WTC11 (cell line): ENCODE measurements around the gene BCL2A1. TPM values are rescaled to one million over a fixed set of nuclear protein-coding genes. Genes with fewer than 3 reads are reported as not detected.

Experiments used
- ATAC-seq: fragments of 200-7000 bp; cut with Tn5 transposase; 2 replicates; pipeline ENCODE4 v1.10.0; 2021; ENCODE audit warnings: mild to moderate bottlenecking, moderate library complexity
- CTCF ChIA-PET: fragments of 300-600 bp; sonication (Branson Sonifier 250); formaldehyde crosslinking; loops from one replicate; lab custom pipeline; 2021; ENCODE audit warnings: antibody characterized with exemption; lab: Charles Lee
- POLR2A ChIA-PET: fragments of 350-600 bp; sonication (Branson Sonifier 250); formaldehyde crosslinking; loops from one replicate; lab custom pipeline; 2021; ENCODE audit warnings: antibody characterized with exemption; lab: Charles Lee
- DNase-seq: peaks from one replicate; pipeline ENCODE4 v3.0.0; 2021; ENCODE audit warnings: low spot score
- H3K27ac Mint-ChIP-seq: 2 replicates; pipeline ENCODE4 v1.8.0; 2021; ENCODE audit warnings: mixed read lengths
- H3K27me3 Mint-ChIP-seq: 2 replicates; pipeline ENCODE4 v1.8.0; 2021; ENCODE audit warnings: low read depth, mild to moderate bottlenecking, moderate library complexity, mixed read lengths
- H3K36me3 Mint-ChIP-seq: 2 replicates; pipeline ENCODE4 v1.8.0; 2021; ENCODE audit warnings: mixed read lengths
- H3K4me1 Mint-ChIP-seq: 2 replicates; pipeline ENCODE4 v1.8.0; 2022; ENCODE audit warnings: mixed read lengths
- H3K4me3 Mint-ChIP-seq: 2 replicates; pipeline ENCODE4 v1.8.0; 2021; ENCODE audit warnings: mild to moderate bottlenecking, moderate library complexity, mixed read lengths
- H3K9me3 Mint-ChIP-seq: 2 replicates; pipeline ENCODE4 v1.8.0; 2021; ENCODE audit warnings: mixed read lengths
- CBFB ChIP-seq: sonication (generic); formaldehyde crosslinking; IDR thresholded peaks from 2 replicates; pipeline ENCODE4 v1.8.1; 2022; ENCODE audit warnings: mild to moderate bottlenecking, low read depth, missing genetic modification reagents
- ELF4 ChIP-seq: sonication (generic); formaldehyde crosslinking; IDR thresholded peaks from 2 replicates; pipeline ENCODE4 v1.8.1; 2022; ENCODE audit warnings: low read depth, mild to moderate bottlenecking, moderate library complexity, missing genetic modification reagents
- ESRRA ChIP-seq: sonication (generic); formaldehyde crosslinking; IDR thresholded peaks from 2 replicates; pipeline ENCODE4 v1.8.1; 2022; ENCODE audit warnings: mild to moderate bottlenecking, missing genetic modification reagents, borderline replicate concordance
- FOXK1 ChIP-seq: sonication (generic); formaldehyde crosslinking; IDR thresholded peaks from 2 replicates; pipeline ENCODE4 v1.8.0; 2022; ENCODE audit warnings: mild to moderate bottlenecking, moderate library complexity, missing genetic modification reagents
- GABPB1 ChIP-seq: sonication (generic); formaldehyde crosslinking; IDR thresholded peaks from 2 replicates; pipeline ENCODE4 v1.8.1; 2023; ENCODE audit warnings: mild to moderate bottlenecking, missing genetic modification reagents
- GRHL2 ChIP-seq: fragments of 250-450 bp; sonication (Bioruptor Pico); IDR thresholded peaks from 2 replicates; pipeline ENCODE4 v1.8.0; 2022; ENCODE audit warnings: mild to moderate bottlenecking, moderate library complexity; ENCODE audit not compliant: insufficient replicate concordance, severe bottlenecking
- KAT7 ChIP-seq: sonication (generic); formaldehyde crosslinking; IDR thresholded peaks from 2 replicates; pipeline ENCODE4 v1.8.1; 2023; ENCODE audit warnings: missing genetic modification reagents, mild to moderate bottlenecking, borderline replicate concordance
- MLX ChIP-seq: sonication (generic); formaldehyde crosslinking; IDR thresholded peaks from 2 replicates; pipeline ENCODE4 v1.8.1; 2023; ENCODE audit warnings: mild to moderate bottlenecking, missing genetic modification reagents, moderate library complexity
- OVOL2 ChIP-seq: fragments of 250-450 bp; sonication (Bioruptor Pico); IDR thresholded peaks from 2 replicates; pipeline ENCODE4 v1.9.0; 2021; ENCODE audit warnings: mild to moderate bottlenecking, borderline replicate concordance
- PRRX2 ChIP-seq: fragments of 250-450 bp; sonication (Bioruptor Pico); IDR thresholded peaks from 2 replicates; pipeline ENCODE4 v1.8.0; 2021; ENCODE audit warnings: mild to moderate bottlenecking
- SMAD3 ChIP-seq: sonication (generic); formaldehyde crosslinking; IDR thresholded peaks from 2 replicates; pipeline ENCODE4 v1.8.0; 2022; ENCODE audit warnings: missing genetic modification reagents, mild to moderate bottlenecking, borderline replicate concordance
- SMAD4 ChIP-seq: sonication (generic); formaldehyde crosslinking; IDR thresholded peaks from 2 replicates; pipeline ENCODE4 v1.8.0; 2022; ENCODE audit warnings: mild to moderate bottlenecking, missing genetic modification reagents
- SP1 ChIP-seq: sonication (generic); formaldehyde crosslinking; conservative IDR thresholded peaks from 2 replicates; pipeline ENCODE4 v1.8.1; 2022; ENCODE audit warnings: missing genetic modification reagents
- USF1 ChIP-seq: sonication (generic); formaldehyde crosslinking; IDR thresholded peaks from 2 replicates; pipeline ENCODE4 v1.8.0; 2022; ENCODE audit warnings: mild to moderate bottlenecking, missing genetic modification reagents
- ZNF138 ChIP-seq: sonication (generic); formaldehyde crosslinking; conservative IDR thresholded peaks from 2 replicates; pipeline ENCODE4 v1.8.1; 2022; ENCODE audit warnings: mild to moderate bottlenecking, moderate library complexity, missing genetic modification reagents
- ZNF281 ChIP-seq: sonication (generic); formaldehyde crosslinking; IDR thresholded peaks from 2 replicates; pipeline ENCODE4 v1.8.0; 2023; ENCODE audit warnings: mild to moderate bottlenecking, missing genetic modification reagents
- ZNF396 ChIP-seq: fragments of 250-450 bp; sonication (Bioruptor Pico); IDR thresholded peaks from 2 replicates; pipeline ENCODE4 v1.8.0; 2021; ENCODE audit warnings: mild to moderate bottlenecking, moderate library complexity, borderline replicate concordance
- ZNF423 ChIP-seq: fragments of 250-450 bp; sonication (Bioruptor Pico); IDR thresholded peaks from 2 replicates; pipeline ENCODE4 v2.1.2; 2022; ENCODE audit warnings: mild to moderate bottlenecking, moderate library complexity
- total RNA-seq: library from RNA; stranded (reverse); gene quantifications from 3 replicates; pipeline ENCODE4 v1.2.3, GENCODE V29; 2021
- TF ChIP-seq, protein P1 (sequence below): fragments of 250-450 bp; sonication (Bioruptor Pico); IDR thresholded peaks from 2 replicates; pipeline ENCODE4 v1.9.0; 2021; ENCODE audit warnings: mild to moderate bottlenecking
- TF ChIP-seq, protein P2 (sequence below): sonication (generic); formaldehyde crosslinking; IDR thresholded peaks from 2 replicates; pipeline ENCODE4 v1.8.1; 2023; ENCODE audit warnings: mild to moderate bottlenecking, missing genetic modification reagents, borderline replicate concordance
- TF ChIP-seq, protein P3 (sequence below): sonication (generic); formaldehyde crosslinking; IDR thresholded peaks from 2 replicates; pipeline ENCODE4 v1.8.1; 2022; ENCODE audit warnings: low read depth, missing genetic modification reagents, borderline replicate concordance

The BCL2A1 gene
- total RNA-seq, 1 experiment from 2014 or later = 0.28 TPM

- Mint-ChIP-seq H3K4me1 (0 out of 2 replicates have a peak, but pooled peaks cover 4% of the 10 kb centered on the region), H3K27me3 (no peaks in the 10 kb centered on the region), H3K36me3 (no peaks in the 10 kb centered on the region), H3K9me3 (peaks cover 5% of the 10 kb centered on the region), H3K4me3 (no peak overlapping the region), H3K27ac (no peak overlapping the region)
- TF ChIP-seq ELF4 (CRISPR knock-in tag) (no peak), SMAD3 (no peak)
- no peak for DNase-seq
- no peak for ATAC-seq
- CTCF ChIA-PET = no interaction called here
- POLR2A ChIA-PET = interaction anchor here (0.7 kb wide), 1 partner anchor 562 kb away, joined by 4 read pairs; no protein-coding TSS in a partner anchor
These were observed 18.7 kb downstream of the BCL2A1 start for GRCh38 chr15:79952329-79952728.

DNA sequence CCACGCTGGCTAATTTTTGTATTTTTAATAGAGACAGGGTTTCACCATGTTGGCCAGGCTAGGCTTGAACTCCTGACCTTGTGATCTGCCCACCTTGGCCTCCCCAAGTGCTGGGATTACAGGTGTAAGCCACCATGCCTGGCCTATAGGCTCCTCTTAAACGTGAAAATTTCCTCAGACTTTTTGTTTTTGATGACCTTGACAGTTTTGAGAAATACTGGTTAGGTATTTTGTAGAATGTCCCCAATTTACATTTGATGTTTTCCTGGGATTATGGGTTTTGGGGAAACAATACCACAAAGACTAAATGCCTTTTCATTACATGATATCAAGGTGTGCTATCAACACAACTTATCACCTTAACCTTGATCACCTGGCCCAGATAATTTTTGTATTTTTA lies 20.7 kb downstream of the BCL2A1 start:
- ChIA-PET POLR2A (no interaction called here), CTCF (no interaction called here)
- Mint-ChIP-seq H3K27me3 (no peaks in the 10 kb centered on the region), H3K9me3 (peaks cover 5% of the 10 kb centered on the region), H3K4me1 (0 out of 2 replicates have a peak, but pooled peaks cover 4% of the 10 kb centered on the region), H3K27ac (no peak overlapping the region), H3K4me3 (no peak overlapping the region), H3K36me3 (no peaks in the 10 kb centered on the region)
- ATAC-seq (no peak), DNase-seq (no peak)
- TF ChIP-seq, protein P1, sequence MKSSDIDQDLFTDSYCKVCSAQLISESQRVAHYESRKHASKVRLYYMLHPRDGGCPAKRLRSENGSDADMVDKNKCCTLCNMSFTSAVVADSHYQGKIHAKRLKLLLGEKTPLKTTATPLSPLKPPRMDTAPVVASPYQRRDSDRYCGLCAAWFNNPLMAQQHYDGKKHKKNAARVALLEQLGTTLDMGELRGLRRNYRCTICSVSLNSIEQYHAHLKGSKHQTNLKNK (CRISPR knock-in tag) = no peak
- no peak for TF ChIP-seq ELF4 (CRISPR knock-in tag)
- TF ChIP-seq, protein P2, sequence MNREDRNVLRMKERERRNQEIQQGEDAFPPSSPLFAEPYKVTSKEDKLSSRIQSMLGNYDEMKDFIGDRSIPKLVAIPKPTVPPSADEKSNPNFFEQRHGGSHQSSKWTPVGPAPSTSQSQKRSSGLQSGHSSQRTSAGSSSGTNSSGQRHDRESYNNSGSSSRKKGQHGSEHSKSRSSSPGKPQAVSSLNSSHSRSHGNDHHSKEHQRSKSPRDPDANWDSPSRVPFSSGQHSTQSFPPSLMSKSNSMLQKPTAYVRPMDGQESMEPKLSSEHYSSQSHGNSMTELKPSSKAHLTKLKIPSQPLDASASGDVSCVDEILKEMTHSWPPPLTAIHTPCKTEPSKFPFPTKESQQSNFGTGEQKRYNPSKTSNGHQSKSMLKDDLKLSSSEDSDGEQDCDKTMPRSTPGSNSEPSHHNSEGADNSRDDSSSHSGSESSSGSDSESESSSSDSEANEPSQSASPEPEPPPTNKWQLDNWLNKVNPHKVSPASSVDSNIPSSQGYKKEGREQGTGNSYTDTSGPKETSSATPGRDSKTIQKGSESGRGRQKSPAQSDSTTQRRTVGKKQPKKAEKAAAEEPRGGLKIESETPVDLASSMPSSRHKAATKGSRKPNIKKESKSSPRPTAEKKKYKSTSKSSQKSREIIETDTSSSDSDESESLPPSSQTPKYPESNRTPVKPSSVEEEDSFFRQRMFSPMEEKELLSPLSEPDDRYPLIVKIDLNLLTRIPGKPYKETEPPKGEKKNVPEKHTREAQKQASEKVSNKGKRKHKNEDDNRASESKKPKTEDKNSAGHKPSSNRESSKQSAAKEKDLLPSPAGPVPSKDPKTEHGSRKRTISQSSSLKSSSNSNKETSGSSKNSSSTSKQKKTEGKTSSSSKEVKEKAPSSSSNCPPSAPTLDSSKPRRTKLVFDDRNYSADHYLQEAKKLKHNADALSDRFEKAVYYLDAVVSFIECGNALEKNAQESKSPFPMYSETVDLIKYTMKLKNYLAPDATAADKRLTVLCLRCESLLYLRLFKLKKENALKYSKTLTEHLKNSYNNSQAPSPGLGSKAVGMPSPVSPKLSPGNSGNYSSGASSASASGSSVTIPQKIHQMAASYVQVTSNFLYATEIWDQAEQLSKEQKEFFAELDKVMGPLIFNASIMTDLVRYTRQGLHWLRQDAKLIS = no peak
- no peak for TF ChIP-seq USF1
- TF ChIP-seq KAT7 (CRISPR knock-in tag) = no peak
- no peak for TF ChIP-seq FOXK1 (CRISPR knock-in tag)
- TF ChIP-seq ZNF396 (CRISPR knock-in tag) = no peak
- TF ChIP-seq PRRX2 = no peak
- no peak for TF ChIP-seq CBFB (CRISPR knock-in tag)
- no peak for TF ChIP-seq ZNF138 (CRISPR knock-in tag)
- TF ChIP-seq, protein P3, sequence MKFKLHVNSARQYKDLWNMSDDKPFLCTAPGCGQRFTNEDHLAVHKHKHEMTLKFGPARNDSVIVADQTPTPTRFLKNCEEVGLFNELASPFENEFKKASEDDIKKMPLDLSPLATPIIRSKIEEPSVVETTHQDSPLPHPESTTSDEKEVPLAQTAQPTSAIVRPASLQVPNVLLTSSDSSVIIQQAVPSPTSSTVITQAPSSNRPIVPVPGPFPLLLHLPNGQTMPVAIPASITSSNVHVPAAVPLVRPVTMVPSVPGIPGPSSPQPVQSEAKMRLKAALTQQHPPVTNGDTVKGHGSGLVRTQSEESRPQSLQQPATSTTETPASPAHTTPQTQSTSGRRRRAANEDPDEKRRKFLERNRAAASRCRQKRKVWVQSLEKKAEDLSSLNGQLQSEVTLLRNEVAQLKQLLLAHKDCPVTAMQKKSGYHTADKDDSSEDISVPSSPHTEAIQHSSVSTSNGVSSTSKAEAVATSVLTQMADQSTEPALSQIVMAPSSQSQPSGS (CRISPR knock-in tag) = no peak
- TF ChIP-seq ZNF281 (CRISPR knock-in tag) = no peak
- TF ChIP-seq ESRRA (CRISPR knock-in tag) = no peak
- no peak for TF ChIP-seq SP1 (CRISPR knock-in tag)
- TF ChIP-seq GABPB1 (CRISPR knock-in tag) = no peak
- no peak for TF ChIP-seq MLX
- TF ChIP-seq OVOL2 (CRISPR knock-in tag) = no peak
- TF ChIP-seq GRHL2 (CRISPR knock-in tag) = no peak
- TF ChIP-seq SMAD4 (CRISPR knock-in tag) = no peak
- no peak for TF ChIP-seq ZNF423 (CRISPR knock-in tag)
